GM23338 (cell line): ENCODE results near the gene IL9.

ENCODE experiments used
- EZH2 ChIP-seq: fragments of 200-600 bp; sonication (generic); IDR thresholded peaks from one replicate; pipeline ENCODE4 v1.8.0; 2017; ENCODE audit warnings: antibody characterized with exemption, mild to moderate bottlenecking, low read depth; ENCODE audit not compliant: unreplicated experiment
- POLR2AphosphoS5 ChIP-seq: IDR thresholded peaks from 2 replicates; pipeline ENCODE4 v1.6.1; 2016; ENCODE audit warnings: antibody characterized with exemption, low read depth

GRCh38 chr5:135915466-135916001 lies 19.9 kb upstream of the IL9 start:
- TF ChIP-seq EZH2 = no peak
- no peak for TF ChIP-seq POLR2AphosphoS5
